Suppressor macrophage treated with lipopolysaccharide for 4 hours (primary cell): ENCODE results near the gene EHBP1L1.
A peak's percentile ranks its signal among the peaks of the same experiment; 100 is the strongest.

Experiments used
- DNase-seq: peaks from one replicate; pipeline ENCODE4 v3.0.0-alpha.2; 2020

EHBP1L1 gene

DNA sequence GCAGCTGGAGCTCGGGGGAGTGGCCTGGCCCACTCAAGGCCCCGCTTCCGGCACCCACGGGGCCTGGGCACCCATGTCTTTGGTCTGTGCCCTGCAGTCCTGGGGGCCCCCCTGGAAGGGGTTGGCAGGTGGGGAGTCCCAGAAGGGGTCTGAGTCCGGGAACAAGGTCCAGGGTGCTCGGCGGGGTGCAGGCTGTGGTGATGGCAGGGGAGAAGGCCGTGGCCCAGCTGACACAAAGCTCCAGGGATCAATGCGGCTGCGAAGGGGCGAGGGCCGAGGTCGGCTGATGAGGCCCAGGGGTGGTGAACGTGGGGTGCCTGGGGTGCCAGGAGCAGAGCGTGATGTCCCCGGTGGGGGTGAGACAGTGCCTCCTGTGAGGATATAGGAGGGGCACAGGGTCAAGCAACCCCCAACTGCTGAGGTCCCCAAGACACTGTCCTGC lies 22.4 kb downstream of the EHBP1L1 start:
- DNase-seq: no peak

- DNase-seq: no peak
Observed at GRCh38 chr11:65599216-65599954, 23.5 kb downstream of the EHBP1L1 start.

DNA sequence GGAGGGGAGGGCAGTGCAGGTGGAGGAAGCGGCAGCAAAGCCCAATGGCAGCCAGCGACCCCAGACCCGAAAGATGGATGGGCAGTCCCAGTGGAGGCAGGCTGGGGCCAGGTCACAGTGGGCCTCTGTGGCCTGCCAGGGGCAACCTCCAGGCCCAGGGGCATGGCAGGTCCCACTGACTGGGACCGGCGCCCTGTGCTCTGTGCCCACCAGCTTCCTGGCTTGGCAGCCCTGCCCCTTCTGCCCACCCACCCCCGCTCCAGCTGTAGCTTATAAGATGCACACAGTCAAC lies 24.0 kb downstream of the EHBP1L1 start:
- no peak for DNase-seq

DNA sequence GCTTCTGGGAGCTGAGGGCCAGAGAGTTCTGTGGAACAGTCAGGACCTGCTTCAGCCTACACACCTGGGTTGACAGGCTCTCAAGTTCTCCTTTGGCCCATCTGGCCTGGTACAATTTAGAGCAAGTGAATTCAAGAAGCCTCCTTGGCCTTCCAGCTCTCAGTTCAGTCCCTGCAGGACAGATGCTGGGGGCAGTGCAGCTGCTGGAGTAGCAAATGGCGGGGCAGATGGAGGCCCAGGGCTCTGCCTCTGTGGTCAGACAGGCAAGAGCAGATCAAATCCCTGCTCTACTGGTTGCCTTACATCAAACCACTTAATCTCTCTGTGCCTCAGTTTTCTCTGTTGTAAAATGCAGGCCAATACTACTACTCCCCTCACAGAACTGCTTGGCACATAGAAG lies 28.4 kb downstream of the EHBP1L1 start:
- no peak for DNase-seq

GRCh38 chr11:65606876-65607613 lies 31.2 kb downstream of the EHBP1L1 start:
- peak; percentile 41 for DNase-seq

GRCh38 chr11:65607614-65608426 lies 32.0 kb downstream of the EHBP1L1 start:
- no peak for DNase-seq

DNA sequence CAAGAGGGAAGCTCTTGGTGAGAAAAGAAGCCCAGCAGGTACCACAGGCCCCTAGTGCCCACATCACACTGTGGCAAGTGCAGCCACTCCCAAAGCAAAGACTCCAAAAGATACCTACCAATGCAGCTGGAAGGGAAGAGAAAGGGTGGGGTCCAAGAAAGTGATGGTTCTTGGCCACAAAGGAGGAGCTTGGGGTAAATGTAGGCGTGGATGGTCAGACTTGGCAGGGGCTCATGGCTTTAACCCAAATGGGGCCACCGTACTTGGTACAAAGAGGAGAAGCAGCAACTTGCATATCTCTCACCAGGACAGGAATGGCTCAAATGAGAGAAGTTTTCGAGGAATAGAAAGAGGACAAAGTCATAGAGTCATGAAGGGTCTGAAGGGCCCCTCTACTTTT lies 33.4 kb downstream of the EHBP1L1 start:
- DNase-seq: no peak

DNA sequence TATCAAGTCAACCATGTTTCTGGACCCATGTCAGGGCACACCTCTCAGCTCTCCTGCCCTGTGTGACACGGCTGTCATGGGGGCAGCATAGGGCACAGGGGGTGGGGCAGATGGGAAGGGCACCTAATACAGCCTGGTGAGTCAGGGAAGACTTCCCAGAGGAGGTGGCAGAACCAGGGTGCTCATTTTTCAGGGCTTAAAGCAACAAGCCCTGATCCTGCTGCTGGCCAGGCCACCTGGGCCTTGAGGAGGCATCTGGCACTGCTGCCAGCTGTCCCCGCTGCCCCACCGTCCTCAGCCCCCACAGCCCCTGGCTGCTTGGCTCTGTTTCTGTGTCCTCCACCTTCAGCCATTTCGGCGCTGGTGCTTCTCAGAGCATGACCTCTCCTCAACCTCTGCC lies 33.8 kb downstream of the EHBP1L1 start:
- no peak for DNase-seq

- DNase-seq: peak; percentile 32
Observed at GRCh38 chr11:65610404-65610803, 34.6 kb downstream of the EHBP1L1 start.

GRCh38 chr11:65611028-65611757 lies 35.3 kb downstream of the EHBP1L1 start:
- DNase-seq: peak; percentile 87

DNA sequence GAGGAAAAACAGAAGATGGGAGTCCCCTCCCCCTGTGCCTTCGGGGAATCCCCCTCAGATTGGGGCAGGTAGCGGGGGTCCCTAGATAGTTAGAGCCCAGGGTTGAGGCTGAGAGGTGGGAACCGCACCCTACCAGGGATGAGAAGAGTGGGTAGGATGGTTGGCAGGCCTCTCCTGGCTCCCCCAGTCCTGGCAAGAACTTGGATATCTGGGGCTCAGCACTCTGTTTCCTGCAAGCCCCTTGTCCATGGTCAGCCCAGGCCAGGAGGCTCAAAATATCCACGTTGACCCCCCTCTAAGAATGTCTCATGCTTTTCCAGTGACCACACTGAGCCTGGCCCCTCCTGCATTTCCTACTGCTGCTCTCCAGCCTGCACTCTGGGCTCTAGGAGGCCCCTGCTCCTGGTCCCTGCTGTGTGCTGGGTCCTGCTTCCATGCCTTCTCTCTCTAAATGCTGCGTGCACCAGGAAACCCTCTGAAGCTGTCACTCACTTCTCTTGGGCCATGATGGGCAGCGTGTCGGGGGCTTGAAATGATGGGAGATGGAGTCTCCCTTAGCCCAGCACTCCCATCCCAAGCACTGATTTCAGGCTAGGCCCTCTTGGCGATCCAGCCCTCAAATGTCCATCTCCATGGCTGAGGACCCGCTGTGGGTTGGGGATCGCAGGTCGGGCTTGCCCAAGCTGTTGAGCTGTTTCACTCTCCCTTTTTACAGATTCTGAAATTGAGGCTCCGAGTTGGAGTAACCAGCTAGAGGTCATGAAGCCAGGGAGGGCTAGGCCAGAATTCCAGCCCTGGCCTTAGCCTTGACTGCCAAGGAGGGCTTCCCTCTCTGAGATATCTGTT lies 36.1 kb downstream of the EHBP1L1 start:
- no peak for DNase-seq

DNA sequence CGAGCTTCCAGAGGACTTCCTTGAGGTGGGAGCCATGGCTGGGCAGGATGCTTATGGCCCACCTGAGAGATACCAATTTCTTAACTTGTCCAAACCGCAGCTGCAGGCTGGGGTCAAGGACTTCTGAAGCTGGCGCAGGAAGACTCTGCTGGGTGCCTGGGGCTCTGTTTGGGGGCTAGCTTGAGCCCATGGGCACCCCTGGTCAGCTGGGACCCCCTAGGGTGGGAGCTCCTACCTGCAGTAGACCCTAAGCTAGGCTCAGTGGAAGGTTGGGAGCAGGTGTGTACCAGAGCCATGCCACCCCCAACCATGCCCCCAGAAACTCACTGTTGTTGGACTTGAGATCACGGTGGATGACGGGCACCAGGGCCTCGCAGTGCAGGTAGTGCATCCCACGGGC lies 36.8 kb downstream of the EHBP1L1 start:
- no peak for DNase-seq

DNA sequence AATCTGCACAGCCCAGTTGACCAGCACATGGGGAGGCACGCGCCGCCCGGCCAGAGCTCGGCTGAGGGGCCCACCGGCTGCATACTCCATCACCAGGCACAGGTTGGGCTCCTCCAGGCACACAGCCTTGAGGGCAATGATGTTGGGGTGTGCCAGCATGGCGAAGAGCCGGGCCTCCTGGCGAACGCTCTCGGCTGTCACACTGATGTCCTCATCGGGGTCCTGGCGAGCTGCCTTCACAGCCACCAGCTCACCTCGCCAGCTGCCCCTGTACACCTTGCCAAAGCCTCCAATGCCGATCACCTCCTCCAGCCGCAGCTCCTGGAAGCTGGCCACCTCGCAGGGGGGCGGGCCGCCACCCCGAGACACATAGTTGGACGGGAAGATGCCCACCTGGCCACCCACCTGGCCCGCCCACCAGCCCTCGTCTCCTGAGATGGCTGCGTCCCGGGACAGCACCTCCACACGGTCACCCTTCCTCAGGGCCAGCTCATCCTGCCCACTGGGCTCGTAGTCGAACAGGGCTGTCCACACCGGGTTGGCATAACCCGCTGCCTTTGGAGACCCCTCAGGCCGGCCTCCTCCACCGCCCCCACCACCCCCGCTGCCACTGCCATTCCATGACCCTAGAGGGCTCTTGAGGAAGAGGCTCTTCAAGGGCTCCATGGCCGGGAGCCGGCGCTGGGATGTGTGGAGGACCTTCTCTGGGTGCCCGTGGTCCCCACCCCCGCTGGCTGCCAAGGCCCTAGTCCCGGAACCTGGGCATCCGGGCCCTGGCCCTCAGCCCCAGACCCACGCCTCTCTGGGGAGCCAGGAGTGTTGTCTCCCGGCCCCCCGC lies 37.5 kb downstream of the EHBP1L1 start:
- DNase-seq: peak; percentile 26

GRCh38 chr11:65615229-65615949 lies 39.5 kb downstream of the EHBP1L1 start, which contains the start of gene PCNX3:
Gene PCNX3 (plus strand): TSS chr11:65615776. CDS start chr11:65616312, 536 bp downstream.
- peak; percentile 100 for DNase-seq

DNA sequence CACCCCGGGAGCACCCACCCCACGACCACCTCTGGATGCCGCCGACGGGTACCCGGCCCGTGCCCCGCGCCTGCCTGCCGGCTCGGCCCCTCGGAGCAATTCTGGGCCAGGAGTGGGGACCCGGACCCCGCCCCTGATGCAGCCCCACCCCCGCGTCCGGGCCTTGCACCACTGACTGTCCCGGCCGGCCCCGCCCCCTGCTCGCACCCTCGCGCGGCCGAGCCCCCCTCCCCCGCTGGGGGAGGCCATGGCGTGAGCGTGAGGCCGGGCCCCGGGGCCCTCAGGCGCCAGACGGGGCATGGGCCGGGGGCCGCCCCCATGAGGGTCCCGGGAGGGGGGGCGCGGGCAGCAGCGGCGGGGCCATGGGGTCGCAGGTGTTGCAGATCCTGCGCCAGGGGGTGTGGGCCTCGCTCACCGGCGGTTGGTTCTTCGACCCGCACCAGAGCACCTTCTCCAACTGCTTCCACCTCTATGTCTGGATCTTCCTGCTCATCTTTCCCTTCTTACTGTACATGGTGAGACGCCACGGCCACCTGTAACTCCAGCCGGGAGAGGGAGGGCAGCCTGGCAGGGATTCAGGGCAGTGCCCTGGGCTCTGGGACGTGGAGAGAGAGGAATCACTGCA lies 40.2 kb downstream of the EHBP1L1 start:
- no peak for DNase-seq

DNA sequence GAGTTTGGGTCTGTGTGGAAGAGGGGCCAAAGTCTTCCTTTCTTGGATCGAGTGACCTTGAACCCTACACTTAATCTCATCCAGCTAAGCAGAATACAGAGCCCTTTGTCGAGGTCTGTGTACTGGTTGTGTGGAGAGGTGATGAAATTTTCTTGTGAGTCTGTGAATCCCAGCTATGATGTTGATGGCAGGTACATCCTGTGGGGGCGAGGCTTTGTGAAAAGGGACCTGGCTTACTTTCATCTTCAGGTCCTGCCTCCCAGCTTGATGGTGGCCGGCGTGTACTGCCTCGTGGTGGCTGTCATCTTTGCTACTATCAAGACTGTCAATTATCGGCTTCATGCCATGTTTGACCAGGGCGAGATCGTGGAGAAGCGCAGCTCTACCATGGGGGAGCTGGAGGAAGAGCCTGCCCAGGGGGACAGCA lies 40.7 kb downstream of the EHBP1L1 start:
- no peak for DNase-seq

DNA sequence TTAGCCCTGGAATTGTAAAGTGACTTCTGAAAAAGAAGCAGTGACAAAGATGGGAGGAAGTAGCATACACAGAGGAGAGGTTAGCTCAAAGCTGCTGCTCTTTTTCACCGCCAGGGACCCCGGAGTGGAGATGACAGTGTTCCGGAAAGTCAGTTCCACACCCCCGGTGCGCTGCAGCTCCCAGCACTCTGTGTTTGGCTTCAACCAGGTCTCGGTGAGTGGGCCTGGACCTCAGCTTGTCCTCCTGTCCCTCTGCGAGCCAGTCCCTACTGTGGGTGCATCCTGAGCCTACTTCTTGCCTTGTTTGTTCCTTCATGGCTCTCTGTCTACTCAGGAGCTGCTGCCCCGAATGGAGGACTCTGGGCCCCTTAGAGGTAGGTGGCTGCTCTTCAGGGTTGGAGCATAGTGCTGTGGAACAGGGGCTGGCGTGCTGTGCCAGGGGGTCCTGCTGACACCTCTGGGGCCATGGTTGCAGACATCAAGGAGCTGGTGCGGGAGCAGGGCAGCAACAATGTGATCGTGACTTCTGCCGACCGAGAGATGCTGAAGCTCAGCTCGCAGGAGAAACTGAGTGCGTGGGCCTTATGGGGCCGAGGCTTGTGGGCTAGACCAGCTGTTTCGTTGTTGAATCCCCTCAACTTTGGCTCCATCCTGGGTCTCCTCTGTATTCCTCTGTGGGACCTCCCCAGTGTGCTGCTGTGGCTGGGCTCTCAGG lies 41.4 kb downstream of the EHBP1L1 start:
- no peak for DNase-seq

DNA sequence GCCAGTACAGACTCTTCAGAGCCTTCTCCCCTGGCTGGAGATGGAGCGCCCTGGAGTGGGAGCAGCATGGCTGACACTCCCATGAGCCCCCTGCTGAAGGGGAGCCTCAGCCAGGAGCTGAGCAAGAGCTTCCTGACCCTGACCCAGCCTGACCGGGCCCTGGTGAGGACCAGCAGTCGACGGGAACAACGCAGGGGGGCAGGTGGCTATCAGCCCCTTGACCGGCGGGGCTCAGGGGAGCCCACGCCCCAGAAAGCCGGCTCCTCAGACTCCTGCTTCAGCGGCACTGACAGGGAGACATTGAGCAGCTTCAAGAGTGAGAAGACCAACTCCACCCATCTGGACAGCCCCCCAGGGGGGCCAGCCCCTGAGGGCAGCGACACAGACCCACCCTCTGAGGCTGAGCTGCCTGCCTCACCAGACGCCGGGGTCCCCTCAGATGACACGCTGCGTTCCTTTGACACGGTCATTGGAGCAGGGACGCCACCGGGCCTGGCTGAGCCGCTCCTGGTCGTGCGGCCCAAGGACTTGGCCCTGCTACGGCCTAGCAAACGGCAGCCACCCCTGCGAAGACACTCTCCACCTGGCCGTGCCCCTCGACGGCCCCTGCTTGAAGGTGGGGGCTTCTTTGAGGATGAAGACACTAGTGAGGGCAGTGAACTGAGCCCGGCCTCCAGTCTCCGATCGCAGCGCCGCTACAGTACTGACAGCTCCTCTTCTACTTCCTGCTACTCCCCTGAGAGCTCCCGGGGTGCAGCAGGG lies 42.3 kb downstream of the EHBP1L1 start:
- DNase-seq: no peak
